HT-29 (cell line): Measurements from ENCODE around the gene FAM219B. TPM values are rescaled to one million over a fixed set of nuclear protein-coding genes. Genes with fewer than 3 reads are reported as not detected.
"Not testable (repeated sequence)": the region's sequence is repeated elsewhere in the genome, so short reads cannot be mapped to it uniquely, and the experiment has no call there.

Experiments
- DNase-seq: peaks from one replicate; pipeline ENCODE4 v3.0.0-alpha.2; 2015; ENCODE audit warnings: low spot score
- total RNA-seq: library from RNA; depleted of rRNA; stranded (reverse); fragments of >200 nt; shearing (Covaris generic); gene quantifications from 2 replicates; pipeline ENCODE4 v1.2.3, GENCODE V29; 2014; rRNA removed

The FAM219B gene, protein sequence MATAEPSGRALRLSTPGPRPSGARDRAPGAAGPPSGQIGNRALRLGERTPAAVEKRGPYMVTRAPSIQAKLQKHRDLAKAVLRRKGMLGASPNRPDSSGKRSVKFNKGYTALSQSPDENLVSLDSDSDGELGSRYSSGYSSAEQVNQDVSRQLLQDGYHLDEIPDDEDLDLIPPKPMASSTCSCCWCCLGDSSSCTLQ
- total RNA-seq: 66.1 and 66.2 TPM in 2 replicates

DNA sequence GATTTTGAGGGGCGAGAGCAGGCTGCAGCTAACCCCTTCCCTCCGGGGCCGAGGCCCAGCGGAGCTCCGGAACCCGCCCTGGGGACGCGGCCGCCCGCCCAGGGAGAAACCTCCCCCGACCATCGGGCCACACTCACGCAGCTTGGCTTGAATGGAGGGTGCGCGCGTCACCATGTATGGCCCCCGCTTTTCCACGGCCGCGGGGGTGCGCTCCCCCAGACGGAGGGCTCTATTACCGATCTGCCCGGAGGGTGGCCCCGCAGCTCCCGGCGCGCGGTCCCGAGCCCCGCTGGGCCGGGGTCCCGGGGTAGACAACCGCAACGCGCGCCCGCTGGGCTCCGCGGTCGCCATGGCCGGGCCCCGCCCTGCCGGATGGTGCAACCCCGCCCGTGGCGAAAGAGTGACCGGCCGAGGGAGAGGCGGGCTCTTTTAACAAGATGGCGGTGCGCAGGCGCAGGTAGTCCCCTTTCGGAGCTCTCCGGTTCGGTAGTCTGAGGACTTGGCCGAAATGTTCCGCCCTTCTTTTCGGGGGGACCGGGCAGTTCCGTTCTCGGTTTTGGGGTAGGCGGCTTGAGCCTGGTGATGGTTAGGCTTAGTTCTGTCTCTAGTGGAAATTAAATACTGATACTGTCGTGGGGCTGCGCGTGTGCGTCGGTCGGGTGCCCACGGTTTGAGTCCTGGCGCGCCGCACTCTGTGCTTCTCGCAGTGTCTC lies at the start of gene FAM219B:
Gene FAM219B (minus strand): TSS at position 402 of the 713 bp plus-strand sequence. CDS start 51 bp downstream, at position 351.
- DNase-seq: peak; percentile 90

DNA sequence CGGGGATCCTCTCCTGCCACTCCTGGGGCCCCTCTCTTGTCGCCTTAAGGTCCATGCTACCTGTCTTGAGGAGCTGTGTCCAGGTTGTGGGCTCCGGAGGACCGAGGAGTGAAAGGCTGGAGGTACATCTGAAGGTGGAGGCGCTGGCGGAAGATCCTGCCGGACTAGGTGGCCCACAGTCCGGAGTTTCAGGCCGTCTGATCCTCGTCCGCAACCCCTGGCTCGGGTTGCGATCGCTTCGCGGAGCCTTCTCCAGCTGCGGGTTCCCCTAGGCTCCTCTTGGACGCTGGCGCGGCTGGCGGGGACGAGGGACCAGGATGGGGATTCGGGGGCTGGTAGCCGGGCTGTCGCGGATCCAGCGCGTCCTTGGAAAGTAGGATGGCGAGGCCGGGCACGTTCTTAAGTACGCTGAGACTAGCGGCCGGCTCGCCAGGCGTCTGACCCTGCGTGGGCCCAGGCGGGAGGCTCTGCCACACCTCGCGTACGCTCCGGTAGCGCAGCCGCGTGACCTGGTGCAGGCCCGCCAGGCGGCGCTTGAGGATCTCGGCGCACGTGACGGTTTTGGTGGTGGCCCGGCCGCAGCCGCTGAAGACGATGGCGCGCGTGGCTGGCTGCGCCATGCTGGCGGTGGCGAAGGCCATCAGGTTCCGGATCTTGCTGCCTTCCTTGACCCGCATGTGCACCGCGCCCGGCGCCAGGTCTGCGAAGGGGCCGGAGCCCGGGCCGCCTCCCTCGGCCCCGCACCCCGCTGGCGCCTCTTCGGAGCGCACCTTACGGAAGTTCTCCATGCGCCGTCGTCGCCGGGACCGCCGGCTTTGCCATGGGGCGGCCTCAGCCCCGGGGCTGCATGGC lies 49.4 kb upstream of the FAM219B start:
- DNase-seq: peak; percentile 87

DNA sequence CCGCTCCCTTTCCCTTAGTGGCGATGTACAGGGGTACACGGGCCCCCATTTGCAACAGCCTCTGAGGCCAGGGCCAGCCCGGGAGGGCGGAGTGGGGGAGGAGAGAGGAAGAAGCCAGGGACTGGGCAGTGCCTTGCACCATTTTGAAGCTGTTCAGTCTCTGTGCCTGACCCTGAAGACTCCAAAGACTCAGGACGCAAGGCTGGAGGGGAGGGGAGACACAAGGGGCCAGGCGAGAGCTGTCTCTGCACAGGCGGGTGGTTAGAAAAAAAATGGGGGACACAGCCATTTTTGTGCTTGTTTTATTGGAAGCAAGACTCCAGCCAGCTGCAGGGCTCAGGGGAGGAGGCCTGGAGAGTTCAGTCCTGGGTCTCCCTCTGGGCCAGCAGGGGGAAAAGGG lies 48.4 kb upstream of the FAM219B start:
- no peak for DNase-seq

DNA sequence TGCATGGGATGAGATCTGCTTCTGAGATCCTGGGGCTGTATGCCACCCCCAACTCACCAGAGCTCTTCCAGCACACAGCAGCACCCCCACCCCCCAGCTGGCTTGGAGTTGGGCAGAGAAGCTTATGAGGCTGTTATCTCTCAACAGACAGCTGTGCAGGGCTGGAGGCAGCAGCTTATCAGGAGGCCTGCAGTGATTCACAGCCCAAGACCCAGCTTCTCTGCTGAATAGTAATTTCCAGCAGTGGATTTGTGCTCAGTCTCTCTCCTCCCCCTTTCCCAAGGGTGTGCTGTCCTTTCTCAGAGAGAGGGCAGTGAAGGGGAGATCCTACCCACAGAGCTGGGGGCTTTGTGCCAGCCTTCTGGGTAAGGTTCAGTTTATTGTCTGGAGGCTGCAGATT lies 47.9 kb upstream of the FAM219B start:
- DNase-seq: no peak

DNA sequence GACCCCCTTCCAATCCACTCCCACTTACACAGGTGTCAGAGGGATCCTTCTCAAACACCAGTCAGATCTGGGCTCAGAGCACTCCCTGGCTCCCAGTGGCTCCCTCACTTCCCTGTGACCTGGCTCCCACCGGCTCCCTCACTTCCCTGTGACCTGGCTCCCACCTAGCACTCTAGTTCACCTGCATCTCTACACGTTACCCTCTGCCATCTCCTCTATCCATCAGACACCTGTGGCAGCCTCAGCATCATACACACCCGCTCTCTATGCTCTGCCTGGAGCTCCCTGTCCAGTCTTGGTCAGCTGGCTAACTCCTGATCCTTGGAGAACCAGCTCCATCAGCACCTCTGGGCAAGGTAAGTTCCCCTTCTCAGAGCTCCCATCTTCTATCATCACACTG lies 44.4 kb upstream of the FAM219B start:
- no peak for DNase-seq

DNA sequence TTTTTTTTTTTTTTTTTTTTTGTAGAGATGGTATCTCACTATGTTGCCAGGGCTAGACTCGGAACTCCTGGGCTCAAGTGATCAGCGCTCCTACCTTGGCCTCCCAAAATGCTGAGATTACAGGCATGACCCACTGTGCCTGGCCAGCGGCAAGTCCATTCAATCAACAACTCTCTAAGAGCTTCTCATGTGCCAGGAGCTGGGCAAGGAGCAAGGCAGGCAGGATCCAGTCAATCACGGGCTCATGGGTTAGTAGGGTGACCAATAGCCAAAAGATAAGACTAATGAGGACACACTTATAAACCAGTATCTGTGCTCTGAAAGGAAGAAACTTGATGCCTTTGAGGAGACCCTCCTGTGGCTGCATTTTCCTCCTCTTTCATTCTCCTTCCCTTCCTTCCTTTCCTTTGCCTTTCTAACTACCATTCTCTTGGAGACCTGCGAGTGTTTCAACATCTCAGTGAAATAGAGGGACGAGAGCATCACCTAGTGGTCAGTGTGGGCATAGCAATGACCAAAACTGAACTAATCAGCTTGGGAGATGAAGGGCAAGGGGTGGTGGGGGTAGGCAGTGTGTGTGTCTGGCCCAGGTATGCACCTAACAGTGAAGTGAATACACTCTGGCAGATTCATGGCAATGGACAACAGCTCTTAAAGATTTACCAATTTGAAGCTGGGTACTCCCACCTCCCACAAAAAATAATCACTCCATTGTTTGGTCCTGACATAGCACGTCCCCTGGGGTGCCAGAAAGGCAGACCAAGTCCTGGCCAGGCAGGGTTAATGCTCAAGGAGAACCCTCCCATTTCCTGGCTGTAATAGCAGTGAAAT lies 43.6 kb upstream of the FAM219B start:
- peak; percentile 96 for DNase-seq

DNA sequence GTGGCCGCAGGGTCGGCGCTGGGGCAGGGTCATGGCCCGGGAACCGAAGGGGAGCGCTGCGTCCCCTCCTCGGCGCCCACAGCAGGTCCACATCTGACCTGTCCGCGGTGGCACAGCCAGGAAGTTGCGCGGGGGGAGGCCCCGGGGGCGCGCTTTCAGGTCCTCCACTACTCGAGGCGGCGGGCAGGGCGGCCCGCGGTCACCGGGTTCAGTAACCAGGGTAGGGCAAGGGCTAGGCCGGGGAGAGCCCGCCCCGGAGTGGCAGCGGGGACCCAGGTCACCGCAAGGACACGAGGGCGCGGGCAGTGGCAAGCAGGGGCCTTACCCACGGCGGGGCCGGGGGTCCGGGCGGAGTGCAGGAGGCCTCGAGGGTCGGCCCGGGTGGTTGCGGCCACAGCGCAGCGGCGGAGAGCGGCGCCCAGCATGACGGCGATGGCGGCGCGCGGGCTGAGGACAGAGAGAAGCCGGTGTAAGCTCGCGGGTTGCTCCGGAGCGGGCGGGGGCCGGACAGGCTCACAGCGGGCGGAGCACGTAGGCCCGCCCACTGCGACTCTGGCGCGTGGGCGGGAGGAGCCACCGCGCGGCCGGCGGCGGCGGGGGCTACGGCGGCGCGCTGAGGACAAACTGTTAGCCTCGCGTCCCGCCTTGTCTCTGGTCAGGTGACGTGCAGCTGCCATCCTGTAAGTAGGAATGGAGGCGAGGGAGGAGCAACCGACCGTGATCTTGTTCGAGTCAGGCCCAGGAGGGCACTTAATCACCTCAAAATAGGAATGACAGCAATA lies 31.1 kb upstream of the FAM219B start, which contains the start of gene COX5A:
Gene COX5A (minus strand): TSS at position 484 of the 782 bp plus-strand sequence. CDS start 59 bp downstream, at position 425.
- DNase-seq: peak; percentile 99

DNA sequence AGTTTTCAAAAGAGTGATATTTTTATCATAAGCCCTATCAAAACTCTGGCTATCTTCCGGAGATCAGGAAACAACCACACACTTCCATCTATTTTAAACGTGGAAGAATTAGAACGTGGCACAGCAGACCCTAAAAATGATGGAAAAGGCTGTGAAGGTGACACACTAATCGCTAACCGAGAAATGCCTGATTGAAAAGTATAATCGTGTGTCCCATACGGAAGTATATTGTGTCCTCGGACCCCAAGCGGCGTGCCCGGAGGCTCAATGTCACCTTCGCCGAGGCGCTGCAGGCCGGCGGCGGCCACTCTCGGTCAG lies 30.6 kb upstream of the FAM219B start:
- DNase-seq: peak; percentile 58

DNA sequence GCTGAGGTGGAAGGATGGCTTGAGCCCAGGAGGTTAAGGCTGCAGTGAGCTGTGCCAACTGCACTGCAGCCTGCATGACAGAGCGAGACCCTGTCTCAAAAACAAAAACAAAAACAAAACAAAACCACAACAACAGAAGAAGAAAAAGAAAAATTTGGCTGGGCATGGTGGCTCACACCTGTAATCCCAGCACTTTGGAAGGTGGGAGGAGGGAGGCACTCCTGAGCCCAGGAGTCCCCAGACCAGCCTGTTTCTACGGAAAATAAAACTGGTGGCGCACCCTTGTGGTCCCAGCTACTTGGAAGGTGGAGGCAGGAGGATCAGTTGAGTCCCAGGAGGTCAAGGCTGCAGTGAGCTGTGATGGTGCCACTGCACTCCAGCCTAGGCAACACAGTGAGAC lies 28.5 kb upstream of the FAM219B start:
- not testable (repeated sequence) for DNase-seq

DNA sequence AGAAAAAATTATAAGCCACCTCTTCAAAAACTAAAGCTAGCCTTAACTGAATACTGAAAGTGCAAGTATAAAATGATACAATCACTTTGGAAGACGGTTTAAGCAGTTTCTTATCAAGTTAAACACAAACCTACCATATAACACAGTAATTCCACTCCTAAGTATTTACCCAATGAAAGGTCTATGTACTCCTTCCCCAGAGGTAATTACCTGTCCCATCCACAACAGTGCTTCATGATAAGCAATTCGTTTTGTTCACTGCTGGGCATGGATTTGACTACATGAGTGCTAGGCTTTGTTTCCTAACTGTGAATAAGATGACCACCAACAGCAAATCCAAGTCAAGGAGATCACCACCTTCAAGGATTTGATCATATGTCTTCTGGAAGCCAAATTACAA lies 26.9 kb upstream of the FAM219B start:
- no peak for DNase-seq

DNA sequence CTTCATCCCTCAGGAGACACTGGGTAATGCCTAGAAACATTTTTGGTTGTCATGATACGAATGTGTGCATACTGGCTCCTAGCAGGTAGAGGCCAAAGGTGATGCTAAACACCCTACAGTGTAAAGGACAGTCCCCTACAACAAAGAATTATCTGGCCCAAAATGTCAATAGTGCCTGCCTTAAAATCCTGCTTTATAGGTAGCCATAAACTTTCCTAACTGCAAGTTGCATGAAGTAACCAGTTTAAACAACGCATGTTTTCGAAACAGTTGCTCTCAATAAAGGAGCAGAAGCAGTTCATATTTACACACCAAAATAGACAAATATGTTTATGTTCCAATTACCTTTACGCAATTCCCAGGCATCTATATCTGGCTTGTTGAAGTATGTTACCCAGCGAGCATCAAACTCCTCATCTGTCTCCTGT lies 22.1 kb upstream of the FAM219B start:
- no peak for DNase-seq

DNA sequence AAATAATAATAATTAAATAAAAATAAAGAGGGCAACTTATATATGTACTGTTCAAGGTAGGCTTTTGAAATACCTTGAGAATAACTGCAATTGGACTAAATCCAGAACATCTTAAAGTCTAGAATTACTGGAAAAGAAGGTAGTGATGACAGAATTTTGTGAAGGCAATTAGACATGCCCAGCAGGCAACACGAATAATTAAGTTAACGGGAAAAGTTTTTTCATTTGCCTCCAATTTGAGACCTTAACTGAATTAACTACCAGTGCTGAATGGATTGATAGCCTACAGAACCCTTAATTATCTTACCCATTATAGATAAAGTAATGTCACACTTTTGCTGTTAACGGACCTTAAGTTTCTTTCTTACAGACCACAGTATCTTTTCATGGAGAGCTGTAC lies 17.9 kb upstream of the FAM219B start:
- no peak for DNase-seq

DNA sequence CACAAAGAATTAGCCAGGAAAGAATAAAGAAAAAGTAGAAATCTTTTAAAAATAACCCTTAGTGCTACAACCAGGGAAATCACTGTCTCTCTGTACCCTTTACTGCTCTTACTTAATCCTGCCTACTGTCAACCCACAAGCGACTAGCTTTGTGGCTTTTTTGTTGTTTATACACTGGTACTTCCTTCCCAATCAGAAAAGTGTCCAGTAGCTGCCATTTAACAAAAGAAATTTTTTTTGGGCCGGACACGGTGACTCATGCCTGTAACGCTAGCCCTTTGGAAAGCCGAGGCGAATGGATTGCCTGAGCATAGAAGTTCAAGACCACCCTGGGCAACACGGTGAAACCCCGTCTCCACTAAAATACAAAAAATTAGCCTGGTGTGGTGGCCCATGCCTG lies 13.8 kb upstream of the FAM219B start:
- DNase-seq: no peak

DNA sequence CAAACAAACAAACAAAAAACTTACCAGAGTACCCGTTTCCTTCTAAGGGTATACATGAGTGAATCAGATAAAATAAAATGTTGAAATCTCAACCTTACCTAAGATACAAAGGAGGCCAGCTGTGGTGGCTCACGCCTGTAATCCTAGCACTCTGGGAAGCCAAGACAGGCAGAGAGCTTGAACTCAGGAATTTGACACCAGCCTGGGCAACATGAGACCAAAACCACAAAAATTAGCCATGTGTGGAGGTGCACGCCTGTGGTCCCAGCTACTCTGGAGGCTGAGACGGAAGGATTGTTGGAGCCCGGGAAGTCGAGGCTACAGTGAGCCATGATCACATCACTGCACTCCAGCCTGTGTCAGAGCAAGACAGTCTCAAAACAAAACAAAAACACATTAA lies 11.0 kb upstream of the FAM219B start:
- DNase-seq: no peak

DNA sequence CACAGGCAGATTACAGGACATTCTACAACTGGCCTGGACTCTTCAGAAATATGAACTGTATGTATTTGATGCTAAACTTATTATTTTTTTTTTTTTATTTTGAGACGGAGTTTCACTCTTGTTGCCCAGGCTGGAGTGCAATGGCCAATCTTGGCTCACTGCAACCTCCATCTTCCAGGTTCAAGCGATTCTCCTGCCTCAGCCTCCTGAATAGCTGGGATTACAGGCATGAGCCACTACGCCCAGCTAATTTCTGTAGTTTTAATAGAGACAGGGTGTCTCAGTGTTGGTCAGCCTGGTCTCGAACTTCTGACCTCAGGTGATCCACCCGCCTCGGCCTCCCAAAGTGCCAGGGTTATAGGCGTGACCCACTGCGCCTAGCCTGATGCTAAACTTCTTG lies 7.1 kb upstream of the FAM219B start:
- not testable (repeated sequence) for DNase-seq

DNA sequence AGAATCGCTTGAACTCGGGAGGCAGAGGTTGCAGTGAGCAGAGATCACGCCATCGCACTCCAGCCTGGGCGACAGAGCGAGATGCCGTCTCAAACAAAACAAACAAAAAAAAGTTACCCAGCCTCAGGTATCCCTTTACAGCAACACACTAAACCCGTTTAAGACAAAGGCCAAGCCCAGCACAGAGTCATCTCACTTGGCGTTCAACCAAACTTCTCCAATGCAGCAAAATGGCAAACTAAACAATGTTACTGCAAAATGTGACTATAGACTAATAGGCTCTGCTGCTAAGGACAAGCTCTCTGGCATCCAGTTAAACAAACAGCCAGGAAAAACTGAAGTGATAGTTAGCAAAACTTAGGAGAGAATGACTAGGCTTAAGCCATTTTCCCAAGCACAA lies 6.4 kb upstream of the FAM219B start:
- no peak for DNase-seq

DNA sequence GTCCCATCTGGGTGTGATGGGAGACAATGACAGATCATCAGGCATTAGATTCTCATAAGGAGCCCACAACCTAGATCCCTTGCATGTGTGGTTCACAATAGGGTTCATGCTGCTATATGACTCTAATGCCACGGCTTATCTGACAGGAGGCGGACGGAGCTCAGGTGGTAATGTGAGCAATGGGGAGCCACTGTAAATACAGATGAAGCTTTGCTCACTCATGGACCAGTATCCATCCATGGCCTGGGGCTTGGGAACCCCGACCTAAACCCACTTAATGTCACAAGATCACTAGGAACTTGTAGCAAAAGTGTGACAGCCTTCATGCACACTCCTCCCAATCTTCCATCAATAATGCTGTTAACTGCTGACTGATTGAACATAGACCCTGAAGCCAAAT lies 2.0 kb upstream of the FAM219B start:
- DNase-seq: no peak

DNA sequence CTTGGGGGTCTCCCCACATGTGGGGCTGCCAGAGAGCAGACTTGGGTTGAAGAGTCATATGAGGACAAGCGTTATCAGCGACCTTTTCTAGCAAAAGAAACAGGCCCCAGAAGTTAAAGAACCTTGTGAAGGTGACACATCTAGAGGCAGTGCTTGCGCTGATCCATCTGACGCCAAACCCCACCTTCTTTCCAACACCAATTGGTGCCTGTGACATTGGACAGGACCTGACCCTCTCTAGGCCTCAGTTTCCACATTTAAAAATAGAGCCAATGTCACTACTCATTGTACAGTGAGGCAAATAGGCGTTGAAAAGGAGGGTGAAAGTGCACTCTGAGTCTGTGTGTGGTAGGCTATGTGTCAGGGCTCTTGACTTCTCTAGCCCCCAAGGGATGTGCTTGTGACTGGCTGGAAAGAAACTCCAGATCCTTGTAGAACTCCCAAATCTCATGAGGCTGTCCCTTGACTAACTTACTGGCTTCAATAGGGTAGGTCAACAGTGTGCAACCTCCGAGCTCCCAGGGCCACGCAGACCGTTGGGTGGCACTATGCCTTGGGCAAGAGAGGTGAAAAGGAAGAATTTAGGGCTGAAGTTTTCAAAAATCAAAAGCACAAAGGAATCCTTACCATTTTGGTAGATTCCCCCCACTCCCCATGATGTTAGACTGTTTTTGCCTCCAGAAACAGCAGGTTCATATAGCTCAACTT lies 666 bp upstream of the FAM219B start:
- DNase-seq: no peak

DNA sequence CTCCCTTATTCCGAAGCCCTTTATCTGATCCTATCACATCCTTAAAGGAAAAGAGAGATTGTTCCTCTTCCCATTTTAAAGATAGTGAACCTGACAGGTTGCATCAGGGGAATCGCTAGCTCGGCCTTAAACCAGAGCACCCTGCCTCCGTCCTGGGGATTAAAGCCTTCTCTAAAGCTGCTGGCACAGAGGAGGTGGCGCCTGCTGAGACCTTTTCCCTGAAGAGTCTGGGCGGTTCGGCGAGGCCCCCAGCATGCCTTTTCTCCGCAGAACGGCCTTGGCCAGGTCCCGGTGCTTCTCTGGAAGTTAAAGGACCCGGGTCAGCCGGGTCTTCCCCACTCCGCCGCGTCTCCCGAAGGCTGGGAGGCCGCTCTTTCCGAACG lies 593 bp downstream of the FAM219B start:
- peak; percentile 78 for DNase-seq

DNA sequence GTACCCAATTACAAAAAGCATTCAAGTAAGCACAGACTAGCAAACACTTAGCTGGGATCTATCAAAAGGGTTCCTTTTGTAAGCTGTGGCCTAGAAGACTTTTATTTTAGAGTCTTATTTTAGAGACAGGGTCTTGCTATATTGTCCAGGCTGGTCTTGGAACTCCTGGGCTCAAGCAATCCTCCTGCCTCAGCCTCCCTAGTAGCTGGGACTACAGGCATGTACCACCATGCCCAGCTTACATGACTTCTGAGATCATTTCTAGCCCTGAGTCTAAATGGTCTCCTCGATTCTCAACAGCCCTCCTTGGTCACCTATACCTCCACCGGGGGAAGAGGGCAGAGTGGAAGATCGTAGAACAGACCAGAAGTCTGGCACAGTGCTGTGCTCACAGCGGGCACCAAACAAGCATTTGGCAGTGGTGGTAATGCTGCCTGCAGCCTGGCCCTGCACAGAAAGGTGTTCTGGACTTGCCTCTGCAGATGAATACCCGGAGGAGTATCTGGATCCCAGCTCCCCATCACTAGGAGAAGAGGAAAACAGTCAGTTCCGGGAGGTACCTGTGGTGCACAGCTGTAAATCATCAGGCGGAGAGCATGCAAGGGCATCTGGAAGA lies 2.4 kb downstream of the FAM219B start:
- no peak for DNase-seq
